GM21576 (cell line): Measurements from ENCODE around the gene SEC24A.
"Not testable (repeated sequence)": the region's sequence is repeated elsewhere in the genome, so short reads cannot be mapped to it uniquely, and the experiment has no call there.

Source experiments
- ATAC-seq: cut with Tn5 transposase; IDR thresholded peaks from one replicate; pipeline ENCODE4 v1.9.1; 2021; ENCODE audit warnings: mild to moderate bottlenecking, moderate library complexity; ENCODE audit not compliant: unreplicated experiment

Gene SEC24A

DNA sequence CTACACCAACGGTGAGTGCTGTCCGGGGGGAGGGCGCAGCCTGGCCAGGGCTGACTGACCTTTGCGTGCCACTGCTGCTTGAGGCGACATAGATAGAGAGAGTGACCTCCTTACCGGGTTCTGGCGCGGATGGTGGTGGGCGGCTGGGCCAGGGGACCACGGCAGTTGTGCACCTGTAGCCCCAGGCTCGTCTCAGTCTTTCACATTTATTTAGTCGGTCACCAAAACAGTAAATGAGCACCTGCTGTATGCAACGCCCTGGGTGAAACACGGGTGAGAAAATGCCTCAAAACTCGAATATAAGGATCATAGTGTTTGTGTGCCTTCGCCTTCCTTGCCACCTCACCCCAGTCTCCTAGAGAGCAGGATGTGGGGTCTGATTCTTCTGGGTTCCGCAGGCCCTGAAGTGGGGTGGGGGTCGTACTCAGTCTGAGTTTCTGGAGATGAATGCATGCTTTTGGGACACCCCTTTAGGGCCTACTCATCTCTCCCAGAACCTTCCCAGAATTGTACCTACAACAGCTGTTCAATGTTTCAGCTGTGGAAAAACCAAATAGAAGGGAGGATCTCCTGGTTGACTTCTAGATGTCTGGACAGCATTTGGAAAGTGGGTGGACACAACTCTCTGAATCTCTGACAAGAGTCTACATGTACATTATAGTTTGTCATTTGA lies 714 bp downstream of the SEC24A start:
- peak; percentile 13 for ATAC-seq

GRCh38 chr5:134650660-134651059 lies 2.1 kb downstream of the SEC24A start:
- not testable (repeated sequence) for ATAC-seq

DNA sequence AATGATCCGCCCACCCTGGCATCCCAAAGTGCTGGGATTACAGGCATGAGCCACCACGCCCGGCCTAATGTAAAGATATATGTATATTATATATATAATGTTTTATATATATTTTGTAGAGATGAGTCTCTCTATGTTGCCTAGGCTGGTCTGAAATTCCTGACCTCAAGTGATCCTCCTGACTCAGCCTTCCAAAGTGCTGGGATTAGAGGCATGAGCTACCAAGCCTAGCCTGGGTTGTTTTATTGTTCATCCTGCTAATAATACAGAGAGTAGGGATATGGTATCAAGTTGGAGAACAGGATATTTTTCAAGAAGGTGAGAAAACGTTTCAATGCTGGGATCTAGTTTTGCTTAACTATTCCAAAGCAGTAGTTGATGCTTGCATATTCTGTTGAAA lies 2.9 kb downstream of the SEC24A start:
- ATAC-seq, result no peak

DNA sequence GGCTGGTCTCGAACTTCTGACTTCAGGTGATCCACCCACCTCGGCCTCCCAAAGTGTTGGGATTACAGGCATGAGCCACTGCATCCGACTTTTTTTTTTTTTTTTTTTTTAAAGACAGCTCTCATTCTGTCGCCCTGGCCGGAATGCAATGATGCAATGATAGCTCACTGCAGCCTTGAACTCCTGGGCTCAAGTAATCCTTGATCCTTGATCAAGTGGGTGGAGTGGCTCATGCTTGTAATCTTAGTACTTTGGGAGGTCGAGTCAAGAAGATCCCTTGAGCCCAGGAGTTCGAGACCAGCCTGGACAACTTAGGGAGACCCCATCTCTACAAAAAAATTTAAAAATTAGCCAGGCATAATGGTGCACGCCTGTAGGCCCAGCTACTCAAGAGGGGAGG lies 8.1 kb downstream of the SEC24A start:
- no peak for ATAC-seq

DNA sequence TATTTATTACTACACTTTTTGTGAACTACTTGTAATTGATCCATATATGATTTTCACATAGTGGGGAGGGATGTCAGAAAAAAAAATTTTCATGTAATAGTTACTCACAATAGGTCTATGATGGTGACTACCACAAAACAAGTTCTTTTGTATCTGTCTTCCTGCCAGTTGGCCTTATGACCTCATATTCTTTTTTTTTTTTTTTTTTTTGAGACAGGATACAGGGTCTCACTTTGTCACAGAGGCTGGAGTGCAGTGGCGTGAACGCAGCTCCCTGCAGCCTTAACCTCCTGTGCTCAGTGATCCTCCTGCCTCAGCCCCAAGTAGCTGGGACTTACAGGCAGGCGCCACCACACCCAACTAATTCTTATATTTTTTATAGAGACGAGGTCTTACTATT lies 10.9 kb downstream of the SEC24A start:
- ATAC-seq, result no peak

GRCh38 chr5:134659922-134660321 lies 11.3 kb downstream of the SEC24A start:
- no peak for ATAC-seq

- ATAC-seq, result no peak
Measured at GRCh38 chr5:134662971-134663370, 14.4 kb downstream of the SEC24A start.

DNA sequence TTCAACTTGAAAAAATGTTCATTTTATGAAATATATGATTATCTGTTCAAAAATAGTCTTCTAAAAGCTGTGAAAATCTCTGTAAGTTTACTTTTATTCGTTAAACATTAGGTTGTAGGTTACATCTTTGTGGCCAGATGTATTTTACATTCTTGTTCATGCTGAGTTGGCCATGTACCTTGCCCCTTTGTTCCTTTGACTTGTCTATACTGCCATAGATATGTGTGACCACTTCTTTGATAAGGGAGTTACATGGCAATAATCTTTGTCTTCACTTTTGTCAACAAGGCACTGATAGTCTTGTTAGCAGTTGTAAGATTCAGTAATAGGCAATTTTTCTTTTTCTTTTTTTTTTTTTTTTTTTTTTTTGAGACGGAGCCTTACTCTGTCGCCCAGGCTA lies 15.9 kb downstream of the SEC24A start:
- no peak for ATAC-seq

- ATAC-seq, result not testable (repeated sequence)
Measured at GRCh38 chr5:134673546-134673945, 25.0 kb downstream of the SEC24A start.

- ATAC-seq, result not testable (repeated sequence)
Measured at GRCh38 chr5:134677357-134677756, 28.8 kb downstream of the SEC24A start.

DNA sequence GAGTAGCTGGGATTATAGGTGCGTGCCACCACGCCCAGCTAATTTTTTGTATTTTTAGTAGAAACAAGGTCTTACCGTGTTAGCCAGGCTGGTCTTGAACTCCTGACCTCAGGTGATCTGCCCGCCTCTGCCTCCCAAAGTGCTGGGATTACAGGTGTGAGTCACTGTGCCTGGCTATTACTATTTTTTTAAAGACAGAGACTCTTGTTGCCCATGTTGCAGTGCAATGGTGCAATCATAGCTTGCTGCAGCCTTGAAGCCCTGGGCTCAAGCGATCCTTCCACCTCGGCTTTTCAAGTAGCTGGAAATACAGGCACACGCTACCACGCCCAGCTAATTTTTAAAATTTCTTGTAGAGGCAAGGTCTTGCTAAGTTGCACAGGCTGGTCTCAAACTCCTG lies 41.6 kb downstream of the SEC24A start:
- not testable (repeated sequence) for ATAC-seq

DNA sequence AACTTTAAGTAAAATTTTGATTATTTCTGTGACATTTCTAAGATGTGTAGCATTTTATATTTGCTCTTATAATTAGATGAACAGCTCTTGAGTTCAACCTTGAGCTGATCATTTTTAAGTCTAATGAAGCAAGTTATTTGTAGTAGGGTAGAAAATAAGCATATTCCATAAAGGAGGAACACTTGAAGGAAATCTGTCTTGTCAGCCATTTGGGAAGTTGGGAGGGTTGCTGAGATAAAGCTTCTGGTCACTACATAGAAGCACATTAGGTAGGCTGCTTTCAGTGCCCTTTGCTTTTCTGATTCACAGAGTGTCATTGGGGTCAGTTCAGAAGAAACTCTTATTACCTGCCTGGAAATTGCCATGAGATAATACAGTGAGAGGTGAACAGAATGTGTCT lies 44.1 kb downstream of the SEC24A start:
- no peak for ATAC-seq

- no peak for ATAC-seq
Measured at GRCh38 chr5:134708301-134708700, 59.7 kb downstream of the SEC24A start.

DNA sequence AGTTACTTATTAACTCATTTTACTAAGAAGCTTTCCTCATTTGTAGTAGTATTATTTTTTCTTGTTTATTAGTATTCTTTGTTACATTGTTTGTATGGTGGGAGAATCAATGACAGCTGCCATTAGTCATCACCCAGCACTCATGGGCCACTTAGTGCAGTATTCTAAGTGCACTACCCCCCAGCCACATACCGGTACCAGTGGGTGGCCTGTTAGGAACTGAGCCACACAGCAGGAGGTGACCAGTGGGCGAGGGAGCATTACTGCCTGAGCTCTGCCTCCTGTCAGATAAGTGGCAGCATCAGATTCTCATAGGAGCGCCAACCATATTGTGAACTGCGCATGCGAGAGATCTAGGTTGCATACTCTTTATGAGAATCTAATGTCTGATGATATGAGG lies 65.5 kb downstream of the SEC24A start:
- ATAC-seq, result no peak

- no peak for ATAC-seq
Measured at GRCh38 chr5:134714541-134714940, 66.0 kb downstream of the SEC24A start.

GRCh38 chr5:134715466-134715865 lies 66.9 kb downstream of the SEC24A start:
- ATAC-seq, result not testable (repeated sequence)

- ATAC-seq, result no peak
Measured at GRCh38 chr5:134724872-134725271, 76.3 kb downstream of the SEC24A start.

DNA sequence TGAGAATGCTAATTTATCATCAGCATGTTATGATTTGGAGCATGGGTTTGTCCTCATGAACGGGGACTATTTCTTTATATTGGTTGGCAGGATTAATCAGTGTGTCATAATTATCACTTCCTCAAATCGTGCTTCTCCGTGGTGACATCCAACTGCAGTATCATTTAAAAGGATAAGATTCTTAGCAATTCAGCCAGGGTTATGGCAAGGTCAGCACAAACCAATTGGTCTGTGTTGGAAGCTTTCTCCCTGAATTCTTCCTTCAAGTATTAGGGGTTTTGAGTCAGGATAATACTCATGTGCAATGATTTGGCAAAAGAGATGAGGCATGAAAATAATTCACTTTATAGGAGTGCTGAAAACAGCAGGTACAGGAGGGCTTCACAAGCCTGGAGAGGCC lies 84.2 kb downstream of the SEC24A start:
- no peak for ATAC-seq

GRCh38 chr5:134735243-134735642 lies 86.7 kb downstream of the SEC24A start:
- ATAC-seq, result no peak

GRCh38 chr5:134736173-134736812 lies 87.7 kb downstream of the SEC24A start:
- no peak for ATAC-seq

GRCh38 chr5:134738133-134738962 lies 89.8 kb downstream of the SEC24A start, which contains the start of gene CAMLG:
Gene CAMLG, plus strand, starts transcription at chr5:134738548. Its CDS starts 73 bp downstream, at chr5:134738621.
- peak; percentile 94 for ATAC-seq
